Measurements from ENCODE around the gene RASEF. TPM values are rescaled to one million over a fixed set of nuclear protein-coding genes. Genes with fewer than 3 reads are reported as not detected.

Gene RASEF
- total and polyA plus RNA-seq, 2 of the 4 experiments (the other 2 are of a cell fraction), result under 0.01 to 0.05 TPM

- dilution Hi-C loops (cut with HindIII; ENCODE audit: low sequenced_read_pairs, unreplicated experiment) (no loop called here), in situ Hi-C loops (cut with MboI; ENCODE audit: low sequenced_read_pairs) (no loop called here), intact Hi-C loops (cut with micrococcal nuclease) (no loop called here)
- H2BK5ac ChIP-seq (ENCODE audit: low read depth, low read length, poor library complexity, severe bottlenecking), result no peak overlapping the region
- H3K4me2 ChIP-seq (ENCODE audit: low read depth, low read length), result no peak overlapping the region
- WGBS, 2 experiments (ENCODE audit: extremely low coverage in 2 of 2, insufficient read length in 1 of 2), result no CpG with 5 or more reads among the region's 4 CpGs
- TF ChIP-seq RFX5 (IDR thresholded peaks at IDR 0.05; ENCODE audit: low read depth, low read length) (no peak), CEBPB (IDR thresholded peaks at IDR 0.05; ENCODE audit: low read depth, low read length) (no peak), MAZ (IDR thresholded peaks at IDR 0.05; ENCODE audit: borderline replicate concordance, low read depth, low read length) (no peak), NFE2L2 (IDR thresholded peaks at IDR 0.05; ENCODE audit: low read depth, low read length) (no peak), CHD1 (IDR thresholded peaks at IDR 0.05; ENCODE audit: low read depth, low read length) (no peak), MXI1 (IDR thresholded peaks at IDR 0.05; ENCODE audit: borderline replicate concordance, low read depth, low read length) (no peak), CTCF (conservative IDR thresholded peaks at IDR 0.05; ENCODE audit: low read depth, low read length) (no peak), FOS (IDR thresholded peaks at IDR 0.05; ENCODE audit: low read depth, low read length) (no peak), RCOR1 (IDR thresholded peaks at IDR 0.05; ENCODE audit: insufficient replicate concordance, low read length) (no peak), BHLHE40 (IDR thresholded peaks at IDR 0.05; ENCODE audit: low read depth, low read length) (no peak), SMC3 (IDR thresholded peaks at IDR 0.05; ENCODE audit: low read depth, low read length) (no peak), ELK1 (IDR thresholded peaks at IDR 0.05; ENCODE audit: borderline replicate concordance, low read depth, low read length) (no peak), USF2 (IDR thresholded peaks at IDR 0.05; ENCODE audit: low read depth, low read length) (no peak), POLR2A (IDR thresholded peaks at IDR 0.05; ENCODE audit: low read depth, low read length) (no peak), RAD21 (IDR thresholded peaks at IDR 0.05; ENCODE audit: low read length) (no peak), MAFK (IDR thresholded peaks at IDR 0.05; ENCODE audit: low read depth, low read length) (no peak)
- BruUV-seq (replicated peaks), result no TSS peak
- H3K36me3 ChIP-seq (ENCODE audit: control insufficient read depth, insufficient read depth, low read length), result no peaks in the 10 kb centered on the region
- H4K91ac ChIP-seq (ENCODE audit: insufficient read depth, low read depth, low read length), result no peak overlapping the region
- H4K8ac ChIP-seq (ENCODE audit: low read depth in 2 of 2, low read length in 2 of 2), result no peak overlapping the region
- DNase-seq (no peak), ATAC-seq (ENCODE audit: low read depth) (no peak)
- no peak overlapping the region for H3K4ac ChIP-seq (ENCODE audit: low read depth, low read length)
- H3K23ac ChIP-seq (ENCODE audit: low read depth, low read length), result no peak overlapping the region
- ChIA-PET CTCF (no interaction called here), POLR2A (ENCODE audit: unreplicated experiment) (no interaction called here)
- H3K27me3 ChIP-seq (ENCODE audit: control insufficient read depth, insufficient read depth, low read length), result no peaks in the 10 kb centered on the region
- no peak overlapping the region for H3K18ac ChIP-seq (ENCODE audit: low read depth, low read length)
- H2BK20ac ChIP-seq (ENCODE audit: low read depth, low read length), result no peak overlapping the region
- H3K79me1 ChIP-seq (ENCODE audit: low read depth in 1 of 2, low read length in 2 of 2), result no peaks in the 10 kb centered on the region
- H2BK15ac ChIP-seq (ENCODE audit: low read depth, low read length), result no peak overlapping the region
- no peak overlapping the region for H2AK9ac ChIP-seq (replicated peaks; ENCODE audit: low read depth, low read length, poor library complexity)
- no peak overlapping the region for H2AFZ ChIP-seq (replicated peaks; ENCODE audit: low read length, poor library complexity)
- H3K27ac ChIP-seq (ENCODE audit: insufficient read depth, low read length), result no peak overlapping the region
- no peak overlapping the region for H3K14ac ChIP-seq (replicated peaks; ENCODE audit: low read depth, low read length)
- no peak overlapping the region for H3K9ac ChIP-seq (ENCODE audit: low read depth, low read length)
- H3K4me3 ChIP-seq (ENCODE audit: insufficient read depth, low read depth, low read length), result no peak overlapping the region
- no peak overlapping the region for H2AK5ac ChIP-seq (ENCODE audit: low read depth, low read length)
- H4K5ac ChIP-seq (ENCODE audit: low read depth, low read length), result no peak overlapping the region
- H3K56ac ChIP-seq (ENCODE audit: extremely low read depth, insufficient read depth, low read length), result no peak overlapping the region
- no peaks in the 10 kb centered on the region for H3K9me3 ChIP-seq (ENCODE audit: control insufficient read depth, insufficient read depth, low read length)
- no peaks in the 10 kb centered on the region for H3K4me1 ChIP-seq (ENCODE audit: control insufficient read depth, insufficient read depth, low read length)
- no peaks in the 10 kb centered on the region for H4K20me1 ChIP-seq (ENCODE audit: insufficient read depth, low read length)
- H2BK120ac ChIP-seq (ENCODE audit: low read depth, low read length), result no peak overlapping the region
- H3K9me1 ChIP-seq (ENCODE audit: insufficient read depth, low read length), result no peaks in the 10 kb centered on the region
Observed at GRCh38 chr9:83097633-83098032, 34.7 kb upstream of the RASEF start.
